Spleen (tissue), 7 donors: ENCODE results near the gene PARD3.

ENCODE experiments used
- CTCF ChIP-seq, 11 experiments: fragments of 200-600 bp in 7 of 11; fragments of 450-650 bp in 4 of 11; sonication (generic) in 4 of 11; IDR thresholded peaks in 8 of 11; conservative IDR thresholded peaks in 3 of 11; 1 replicate in 7 of 11; 2 replicates in 4 of 11; pipeline versions ENCODE4 v1.4.0 to v1.8.0; 2016 to 2021; ENCODE audit warnings: antibody characterized with exemption in 11 of 11, inconsistent platforms in 4 of 11, mild to moderate bottlenecking in 1 of 11
- POLR2A ChIP-seq, 3 donors: fragments of 450-650 bp; IDR thresholded peaks; one replicate each; pipeline ENCODE4 v1.5.1; 2017; ENCODE audit warnings: antibody characterized with exemption in 3 of 3, mild to moderate bottlenecking in 1 of 3
- donor health status: DM: no; HTN: no; CAD: no; lungs with moderate emphysema.
- donor health status: DM: no; HTN: no; CAD: no.
- donor health status: DM: no; HTN: no; CAD: no.

- no peak for TF ChIP-seq POLR2A (IDR thresholded peaks at IDR 0.05)
- no peak for TF ChIP-seq CTCF (IDR thresholded peaks at IDR 0.05 in 8 of 11, conservative IDR thresholded peaks at IDR 0.05 in 3 of 11)
Observed at GRCh38 chr10:34486008-34486407, 329.1 kb downstream of the PARD3 start.
